HG02798 (cell line): ENCODE data around the gene TCF3.

Experiments
- ATAC-seq: cut with Tn5 transposase; IDR thresholded peaks from one replicate; pipeline ENCODE4 v1.9.1; 2021; ENCODE audit warnings: mild to moderate bottlenecking; ENCODE audit not compliant: unreplicated experiment, poor library complexity

The TCF3 gene

GRCh38 chr19:1592024-1592754, 60.2 kb downstream of the TCF3 start:
- peak; percentile 79 for ATAC-seq

DNA sequence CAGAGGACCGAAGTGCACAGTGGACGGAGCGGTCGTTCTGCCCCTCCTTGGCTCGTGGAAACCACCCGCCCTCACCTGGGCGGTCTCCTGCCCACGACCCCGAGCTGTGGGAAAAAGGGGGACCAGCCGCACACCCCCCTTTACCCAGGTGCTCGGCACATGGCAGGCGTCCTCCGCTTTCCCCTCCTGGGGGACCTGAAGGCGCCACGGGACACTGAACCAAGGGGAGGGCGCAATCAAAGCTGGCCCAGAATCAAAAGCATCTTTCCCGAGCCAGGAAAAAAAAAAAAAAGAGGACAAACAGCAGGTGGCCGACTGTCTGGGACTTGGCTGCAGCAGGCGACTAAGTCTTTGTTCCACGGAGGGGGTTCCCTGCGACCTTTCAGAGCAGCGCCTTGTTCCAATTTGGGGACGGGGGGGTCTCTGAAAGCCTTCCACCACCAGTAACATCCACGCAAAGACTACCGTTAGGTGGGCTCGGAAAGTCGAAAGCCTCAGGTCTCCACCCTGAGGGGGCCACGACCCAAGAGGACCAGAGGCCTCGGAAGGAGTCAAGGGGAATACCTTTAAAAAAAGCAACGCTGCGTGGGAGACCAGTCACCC, 60.9 kb downstream of the TCF3 start:
- ATAC-seq: no peak

DNA sequence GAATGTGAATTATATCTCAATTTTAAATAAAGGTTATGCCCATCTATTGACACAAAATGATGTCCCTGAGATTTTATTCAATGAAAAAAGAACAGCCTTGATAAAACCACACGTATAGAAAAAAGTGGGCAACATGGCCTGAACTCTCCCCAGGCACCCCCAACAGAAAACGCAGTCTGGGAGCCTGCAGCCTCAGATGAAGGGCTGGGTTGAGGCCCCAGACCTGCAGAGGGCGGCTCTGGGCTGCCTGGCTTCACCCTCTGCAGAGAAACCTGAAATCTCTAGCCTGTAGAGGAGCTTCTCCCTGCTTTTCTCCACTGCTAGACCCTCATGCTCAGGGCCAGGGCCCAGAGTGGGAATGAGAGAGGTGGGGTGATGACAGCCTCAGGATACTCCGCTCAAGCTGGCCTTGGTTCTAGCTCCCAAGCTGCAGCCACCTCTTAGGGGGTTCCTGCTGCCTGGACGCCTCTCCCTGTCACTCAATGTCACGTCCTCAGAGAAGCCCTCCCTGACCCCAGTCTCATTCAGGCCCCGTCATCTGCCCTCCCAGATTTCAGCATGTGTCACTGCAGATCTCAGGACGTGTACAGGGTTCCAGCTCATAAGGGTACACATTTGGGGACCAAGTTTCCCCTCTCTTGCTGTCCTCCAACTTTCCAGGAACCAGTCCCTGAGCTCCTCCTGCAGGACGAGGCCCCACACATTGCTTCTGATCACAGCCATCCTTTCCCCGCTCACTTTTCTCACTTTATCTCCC, 61.6 kb downstream of the TCF3 start:
- no peak for ATAC-seq

GRCh38 chr19:1587872-1588271, 64.5 kb downstream of the TCF3 start:
- ATAC-seq: no peak

DNA sequence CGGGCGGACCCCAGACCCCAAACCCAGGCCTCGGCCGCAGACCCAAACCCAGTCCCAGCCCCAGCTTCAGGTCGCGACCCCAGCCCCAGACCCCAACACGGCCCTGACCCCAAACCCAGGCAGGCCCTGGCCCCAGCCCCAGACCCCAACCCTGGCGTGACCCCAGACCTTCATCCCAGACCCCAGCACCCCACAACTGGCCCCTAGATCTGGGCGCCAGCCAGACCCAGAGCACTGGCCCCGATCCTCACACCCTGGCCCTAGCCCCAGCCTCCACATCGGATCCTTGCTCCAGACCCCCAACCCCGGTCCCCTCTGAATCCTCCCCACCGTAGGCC, 67.2 kb downstream of the TCF3 start:
- ATAC-seq: no peak

GRCh38 chr19:1584500-1585242, 67.7 kb downstream of the TCF3 start:
- ATAC-seq: no peak

GRCh38 chr19:1582201-1582600, 70.2 kb downstream of the TCF3 start:
- ATAC-seq: no peak

DNA sequence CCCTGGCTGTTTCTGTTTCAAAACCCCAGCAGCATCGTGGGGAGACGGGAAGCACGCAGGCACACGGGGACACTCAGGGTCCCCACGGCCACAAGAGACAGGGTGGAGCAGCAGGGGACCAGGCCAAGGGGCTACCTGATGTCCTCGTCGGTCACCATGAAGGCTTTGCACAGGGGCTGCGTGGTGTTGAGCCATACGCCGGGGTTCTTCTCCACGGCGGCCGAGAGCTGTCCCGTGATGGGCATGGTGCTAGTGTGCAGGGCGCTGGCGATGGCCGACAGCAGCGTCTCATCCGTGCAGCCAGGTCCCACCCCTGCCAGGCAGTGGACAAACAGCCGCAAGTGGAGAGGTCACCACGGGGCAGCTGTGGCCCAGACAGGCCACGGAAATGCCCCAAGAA, 71.5 kb downstream of the TCF3 start:
- no peak for ATAC-seq

DNA sequence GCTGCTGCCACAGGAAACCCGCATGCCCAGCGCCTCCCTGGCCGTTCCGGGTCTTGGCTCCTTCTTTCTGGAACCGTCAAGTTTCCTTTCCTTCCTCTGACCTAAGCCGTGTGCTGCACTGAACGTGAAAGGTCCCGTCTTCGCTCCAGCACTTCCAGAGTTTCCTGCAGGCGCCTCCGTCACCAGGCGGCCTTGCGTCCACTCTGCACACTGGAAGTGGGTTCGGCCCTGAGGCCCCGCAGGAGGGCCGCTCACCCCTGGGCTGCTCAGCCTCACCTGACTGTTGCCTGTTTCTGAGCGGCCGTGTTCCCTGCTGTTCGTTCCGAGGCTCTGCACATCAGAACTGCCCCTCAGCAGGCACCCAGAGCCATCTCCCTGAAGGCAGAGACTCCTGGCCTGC, 72.0 kb downstream of the TCF3 start:
- no peak for ATAC-seq

GRCh38 chr19:1579222-1579621, 73.2 kb downstream of the TCF3 start:
- no peak for ATAC-seq

DNA sequence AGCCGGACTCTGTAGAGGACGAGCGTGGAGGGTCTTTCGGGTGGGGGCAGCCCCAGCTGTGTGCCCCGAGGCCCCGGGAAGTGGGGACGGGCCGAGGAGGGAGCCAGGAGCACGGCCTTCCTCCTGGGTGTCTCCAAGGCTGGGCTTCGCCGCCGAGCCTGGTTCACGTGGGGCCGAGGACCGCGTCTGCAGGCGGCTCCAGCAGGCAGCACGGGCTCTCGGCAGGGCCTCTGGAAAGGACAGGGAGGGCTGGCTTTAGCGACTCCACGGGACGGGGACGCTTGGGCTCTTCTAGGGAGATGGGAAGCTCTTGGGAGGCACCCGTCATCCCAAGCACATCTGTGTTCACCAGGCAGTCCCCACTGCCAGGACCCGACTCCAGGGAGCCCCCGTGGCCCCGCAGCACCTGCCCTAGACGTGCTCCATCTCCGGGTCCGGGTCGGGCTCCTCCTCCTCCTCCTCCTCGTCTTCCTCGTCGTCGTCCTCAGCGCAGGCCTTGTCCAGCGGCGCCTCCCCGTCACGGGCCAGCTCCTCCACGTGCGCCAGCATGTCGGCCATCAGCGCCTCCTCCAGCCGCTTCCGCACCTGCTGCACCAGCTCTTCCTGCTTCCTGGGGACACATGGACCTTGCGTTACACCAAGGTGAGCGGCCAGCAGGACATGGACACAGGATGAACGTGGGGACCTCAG, 74.3 kb downstream of the TCF3 start:
- ATAC-seq: no peak

- no peak for ATAC-seq
Measured at GRCh38 chr19:1577090-1577928, 75.1 kb downstream of the TCF3 start.

GRCh38 chr19:1576242-1577089, 75.9 kb downstream of the TCF3 start:
- no peak for ATAC-seq

DNA sequence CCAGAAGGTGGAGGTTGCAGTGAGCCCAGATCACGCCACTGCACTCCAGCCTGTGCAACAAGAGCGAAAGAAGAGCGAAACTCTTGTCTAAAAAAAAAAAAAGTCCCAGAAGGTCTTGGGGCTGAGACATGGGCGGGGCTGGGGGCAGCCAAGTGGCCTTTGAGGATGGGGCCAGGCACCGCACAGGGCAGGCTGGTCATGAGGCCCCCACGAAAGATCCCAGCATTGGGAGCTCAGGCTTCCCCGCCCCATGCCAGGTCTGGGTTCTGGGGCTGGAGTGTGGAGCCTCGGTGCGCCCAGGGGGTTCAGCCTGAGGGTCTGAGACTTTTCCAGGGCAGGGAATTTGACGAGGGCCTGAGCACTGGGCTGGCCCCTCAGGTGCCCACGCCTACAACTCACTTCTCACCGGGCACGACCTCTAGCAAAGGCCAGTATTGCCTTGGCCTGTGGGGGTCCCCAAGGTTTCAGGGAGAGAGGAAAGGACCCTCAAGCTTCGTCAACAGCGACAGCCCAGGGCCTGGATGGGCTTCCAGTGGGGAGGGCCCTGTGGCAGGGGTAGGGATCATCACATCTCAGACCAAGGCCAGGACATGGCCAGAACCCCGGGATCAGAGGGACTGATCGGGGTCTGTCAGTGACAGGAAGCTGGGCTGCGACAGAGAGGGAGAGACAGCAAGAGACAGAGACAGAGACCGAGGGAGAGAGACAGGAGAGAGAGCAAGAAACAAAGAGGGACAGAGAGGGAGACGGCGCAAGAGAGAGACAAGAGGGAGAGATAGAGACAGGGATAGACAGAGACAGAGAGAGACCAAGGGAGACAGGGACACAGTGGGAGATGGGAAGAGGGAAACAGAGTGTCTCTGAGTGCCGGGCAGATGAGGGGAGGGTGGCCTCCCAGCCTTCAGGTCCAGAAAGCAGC, 76.8 kb downstream of the TCF3 start:
- ATAC-seq: no peak

- no peak for ATAC-seq
Measured at GRCh38 chr19:1574354-1575136, 77.9 kb downstream of the TCF3 start.

- no peak for ATAC-seq
Measured at GRCh38 chr19:1572795-1573194, 79.6 kb downstream of the TCF3 start.

- ATAC-seq: no peak
Measured at GRCh38 chr19:1571358-1571757, 81.1 kb downstream of the TCF3 start.
